Measurements from ENCODE around the gene ULBP3. TPM values are rescaled to one million over a fixed set of nuclear protein-coding genes. Genes with fewer than 3 reads are reported as not detected.

Gene ULBP3
- polyA plus RNA-seq, 1 of the 3 experiments (the other 2 are of a cell fraction): 4.6 TPM

DNA sequence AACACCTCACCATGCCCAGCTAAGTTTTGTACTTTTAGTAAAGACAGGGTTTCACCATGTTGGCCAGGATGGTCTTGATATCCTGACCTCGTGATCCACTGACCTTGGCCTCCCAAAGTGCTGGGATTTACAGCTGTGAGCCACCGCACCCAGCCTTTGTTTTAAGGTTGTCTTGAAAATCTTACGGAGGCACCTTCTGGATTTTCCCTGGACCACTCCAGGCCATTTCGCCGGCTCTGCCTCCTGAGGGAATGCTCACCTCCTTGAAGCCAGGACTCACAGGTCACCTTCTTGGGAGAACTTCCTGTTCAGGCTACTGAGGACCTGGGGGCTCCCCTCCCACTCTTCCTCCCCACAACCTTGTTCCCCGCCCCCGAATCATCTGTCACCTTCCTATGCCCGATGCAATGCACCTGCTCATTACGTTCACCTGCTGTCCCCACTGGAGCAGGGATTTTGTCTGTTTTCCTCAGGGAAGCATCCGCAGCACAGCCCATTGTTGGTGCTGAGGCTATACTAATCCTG is 24.2 kb downstream of the ULBP3 start:
- no peak for TF ChIP-seq FOXJ3 (CRISPR knock-in tag; IDR thresholded peaks at IDR 0.05)
- TF ChIP-seq JUND (IDR thresholded peaks at IDR 0.05): no peak
- TF ChIP-seq, protein P1, sequence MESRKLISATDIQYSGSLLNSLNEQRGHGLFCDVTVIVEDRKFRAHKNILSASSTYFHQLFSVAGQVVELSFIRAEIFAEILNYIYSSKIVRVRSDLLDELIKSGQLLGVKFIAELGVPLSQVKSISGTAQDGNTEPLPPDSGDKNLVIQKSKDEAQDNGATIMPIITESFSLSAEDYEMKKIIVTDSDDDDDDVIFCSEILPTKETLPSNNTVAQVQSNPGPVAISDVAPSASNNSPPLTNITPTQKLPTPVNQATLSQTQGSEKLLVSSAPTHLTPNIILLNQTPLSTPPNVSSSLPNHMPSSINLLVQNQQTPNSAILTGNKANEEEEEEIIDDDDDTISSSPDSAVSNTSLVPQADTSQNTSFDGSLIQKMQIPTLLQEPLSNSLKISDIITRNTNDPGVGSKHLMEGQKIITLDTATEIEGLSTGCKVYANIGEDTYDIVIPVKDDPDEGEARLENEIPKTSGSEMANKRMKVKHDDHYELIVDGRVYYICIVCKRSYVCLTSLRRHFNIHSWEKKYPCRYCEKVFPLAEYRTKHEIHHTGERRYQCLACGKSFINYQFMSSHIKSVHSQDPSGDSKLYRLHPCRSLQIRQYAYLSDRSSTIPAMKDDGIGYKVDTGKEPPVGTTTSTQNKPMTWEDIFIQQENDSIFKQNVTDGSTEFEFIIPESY (IDR thresholded peaks at IDR 0.05; ENCODE audit: borderline replicate concordance, low read depth): no peak
- TF ChIP-seq, protein P2, sequence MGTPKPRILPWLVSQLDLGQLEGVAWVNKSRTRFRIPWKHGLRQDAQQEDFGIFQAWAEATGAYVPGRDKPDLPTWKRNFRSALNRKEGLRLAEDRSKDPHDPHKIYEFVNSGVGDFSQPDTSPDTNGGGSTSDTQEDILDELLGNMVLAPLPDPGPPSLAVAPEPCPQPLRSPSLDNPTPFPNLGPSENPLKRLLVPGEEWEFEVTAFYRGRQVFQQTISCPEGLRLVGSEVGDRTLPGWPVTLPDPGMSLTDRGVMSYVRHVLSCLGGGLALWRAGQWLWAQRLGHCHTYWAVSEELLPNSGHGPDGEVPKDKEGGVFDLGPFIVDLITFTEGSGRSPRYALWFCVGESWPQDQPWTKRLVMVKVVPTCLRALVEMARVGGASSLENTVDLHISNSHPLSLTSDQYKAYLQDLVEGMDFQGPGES (IDR thresholded peaks at IDR 0.05; ENCODE audit: low read depth, low read length): no peak
- TF ChIP-seq, protein P3, sequence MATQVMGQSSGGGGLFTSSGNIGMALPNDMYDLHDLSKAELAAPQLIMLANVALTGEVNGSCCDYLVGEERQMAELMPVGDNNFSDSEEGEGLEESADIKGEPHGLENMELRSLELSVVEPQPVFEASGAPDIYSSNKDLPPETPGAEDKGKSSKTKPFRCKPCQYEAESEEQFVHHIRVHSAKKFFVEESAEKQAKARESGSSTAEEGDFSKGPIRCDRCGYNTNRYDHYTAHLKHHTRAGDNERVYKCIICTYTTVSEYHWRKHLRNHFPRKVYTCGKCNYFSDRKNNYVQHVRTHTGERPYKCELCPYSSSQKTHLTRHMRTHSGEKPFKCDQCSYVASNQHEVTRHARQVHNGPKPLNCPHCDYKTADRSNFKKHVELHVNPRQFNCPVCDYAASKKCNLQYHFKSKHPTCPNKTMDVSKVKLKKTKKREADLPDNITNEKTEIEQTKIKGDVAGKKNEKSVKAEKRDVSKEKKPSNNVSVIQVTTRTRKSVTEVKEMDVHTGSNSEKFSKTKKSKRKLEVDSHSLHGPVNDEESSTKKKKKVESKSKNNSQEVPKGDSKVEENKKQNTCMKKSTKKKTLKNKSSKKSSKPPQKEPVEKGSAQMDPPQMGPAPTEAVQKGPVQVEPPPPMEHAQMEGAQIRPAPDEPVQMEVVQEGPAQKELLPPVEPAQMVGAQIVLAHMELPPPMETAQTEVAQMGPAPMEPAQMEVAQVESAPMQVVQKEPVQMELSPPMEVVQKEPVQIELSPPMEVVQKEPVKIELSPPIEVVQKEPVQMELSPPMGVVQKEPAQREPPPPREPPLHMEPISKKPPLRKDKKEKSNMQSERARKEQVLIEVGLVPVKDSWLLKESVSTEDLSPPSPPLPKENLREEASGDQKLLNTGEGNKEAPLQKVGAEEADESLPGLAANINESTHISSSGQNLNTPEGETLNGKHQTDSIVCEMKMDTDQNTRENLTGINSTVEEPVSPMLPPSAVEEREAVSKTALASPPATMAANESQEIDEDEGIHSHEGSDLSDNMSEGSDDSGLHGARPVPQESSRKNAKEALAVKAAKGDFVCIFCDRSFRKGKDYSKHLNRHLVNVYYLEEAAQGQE (IDR thresholded peaks at IDR 0.05; ENCODE audit: low read depth, low read length): no peak
- no peak for TF ChIP-seq SMC3 (IDR thresholded peaks at IDR 0.05; ENCODE audit: low read depth, low read length)
- TF ChIP-seq NRF1 (IDR thresholded peaks at IDR 0.05; ENCODE audit: low read depth, low read length): no peak
- Histone ChIP-seq H3K36me3 (replicated peaks in 1 of 2; ENCODE audit: control insufficient read depth in 1 of 2, insufficient read depth in 2 of 2, low read length in 1 of 2) (no peaks in the 10 kb centered on the region), H3K9me2 (no peaks in the 10 kb centered on the region), H3K4me2 (no peak overlapping the region), H3K79me2 (ENCODE audit: insufficient read depth) (no peaks in the 10 kb centered on the region), H3K4me3 (ENCODE audit: low read depth in 2 of 2, low read length in 1 of 2) (no peak overlapping the region), H3K4me1 (ENCODE audit: control insufficient read depth in 1 of 2, insufficient read depth in 2 of 2, low read depth in 1 of 2, low read length in 1 of 2) (no peaks in the 10 kb centered on the region), H4K20me1 (ENCODE audit: insufficient read depth) (no peaks in the 10 kb centered on the region), H3K27ac (ENCODE audit: low read depth in 2 of 2, low read length in 1 of 2) (no peak overlapping the region), H3K9me3 (no peaks in the 10 kb centered on the region), H3F3A (replicated peaks; ENCODE audit: insufficient read depth) (no peaks in the 10 kb centered on the region), H2AFZ (ENCODE audit: low read depth) (no peak overlapping the region), H3K27me3 (ENCODE audit: insufficient read depth) (peaks cover 17% of the 10 kb centered on the region), H3K9ac (no peak overlapping the region)
- no peak for DNase-seq
- POLR2A ChIA-PET: no interaction called here
- 49% methylated on average over 10 of the region's 10 CpGs for whole genome bisulfite sequencing (ENCODE audit: low lambda C conversion rate)
- CTCF ChIA-PET: no interaction called here

DNA sequence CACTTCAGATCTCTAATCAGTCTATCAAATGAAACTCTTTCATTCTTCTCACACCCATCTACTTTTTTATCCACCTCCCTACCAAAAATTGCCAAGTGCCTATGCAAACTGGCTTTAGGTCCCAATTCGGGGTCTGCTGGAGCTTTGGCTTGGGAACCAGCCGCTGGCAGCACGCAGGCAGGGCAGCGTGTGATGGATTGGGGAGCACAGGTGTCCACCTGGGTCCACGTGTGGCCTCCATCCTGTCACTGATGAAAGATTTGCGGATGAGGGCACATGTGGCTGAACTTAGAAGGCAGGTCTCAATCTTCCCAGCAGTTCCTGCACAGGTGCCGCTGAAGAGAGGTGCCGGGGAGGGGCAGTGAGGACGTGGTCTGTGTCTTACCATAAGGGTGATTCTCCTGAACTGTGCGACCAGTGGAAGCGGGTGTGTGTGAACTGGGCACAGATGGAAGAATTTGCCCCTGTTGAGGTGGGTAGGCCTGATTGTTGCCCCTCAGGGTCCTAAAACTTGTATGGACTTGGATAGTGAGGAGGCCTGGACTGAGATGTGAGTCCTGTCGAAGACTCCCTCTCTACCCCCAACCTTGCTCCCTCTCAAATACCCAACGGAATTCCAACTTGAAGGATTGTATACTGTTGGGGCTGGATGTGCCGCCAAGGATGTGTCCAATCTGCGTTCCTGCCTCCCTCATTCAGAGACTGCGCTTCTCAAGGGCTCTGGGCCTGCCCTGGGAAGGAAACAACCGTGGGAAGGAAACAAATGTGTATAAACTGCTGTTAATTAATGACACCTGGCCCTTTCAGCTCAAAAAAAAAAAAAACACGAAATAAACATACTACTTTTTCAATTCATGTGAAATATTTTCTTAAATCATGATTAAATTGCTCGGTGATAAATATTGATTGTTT is 25.2 kb downstream of the ULBP3 start:
- no peak for DNase-seq
- peaks cover 24% of the 10 kb centered on the region for H3K27me3 ChIP-seq (ENCODE audit: insufficient read depth)
- H3K4me1 ChIP-seq (ENCODE audit: control insufficient read depth in 1 of 2, insufficient read depth in 2 of 2, low read depth in 1 of 2, low read length in 1 of 2): no peaks in the 10 kb centered on the region
- H2AFZ ChIP-seq (ENCODE audit: low read depth): no peak overlapping the region
- WGBS (ENCODE audit: low lambda C conversion rate): 21% methylated on average over 18 of the region's 19 CpGs
- H3F3A ChIP-seq (replicated peaks; ENCODE audit: insufficient read depth): no peaks in the 10 kb centered on the region
- no peak overlapping the region for H3K4me3 ChIP-seq (ENCODE audit: low read depth in 2 of 2, low read length in 1 of 2)
- no peaks in the 10 kb centered on the region for H3K9me3 ChIP-seq
- POLR2A ChIA-PET: no interaction called here
- CTCF ChIA-PET: no interaction called here
- H3K9ac ChIP-seq: no peak overlapping the region
- no peaks in the 10 kb centered on the region for H3K79me2 ChIP-seq (ENCODE audit: insufficient read depth)
- H3K27ac ChIP-seq (ENCODE audit: low read depth in 2 of 2, low read length in 1 of 2): no peak overlapping the region
- H4K20me1 ChIP-seq (ENCODE audit: insufficient read depth): no peaks in the 10 kb centered on the region
- H3K9me2 ChIP-seq: no peaks in the 10 kb centered on the region
- H3K36me3 ChIP-seq (replicated peaks in 1 of 2; ENCODE audit: control insufficient read depth in 1 of 2, insufficient read depth in 2 of 2, low read length in 1 of 2): no peaks in the 10 kb centered on the region
- H3K4me2 ChIP-seq: no peak overlapping the region
- TF ChIP-seq MXI1 (IDR thresholded peaks at IDR 0.05; ENCODE audit: low read depth, low read length) (no peak), ELF1 (IDR thresholded peaks at IDR 0.05) (no peak), RCOR1 (IDR thresholded peaks at IDR 0.05; ENCODE audit: low read length) (no peak), EZH2phosphoT487 (IDR thresholded peaks at IDR 0.05; ENCODE audit: borderline replicate concordance, low read depth) (no peak), RFX5 (IDR thresholded peaks at IDR 0.05; ENCODE audit: low read length) (no peak)
- TF ChIP-seq, protein P4, sequence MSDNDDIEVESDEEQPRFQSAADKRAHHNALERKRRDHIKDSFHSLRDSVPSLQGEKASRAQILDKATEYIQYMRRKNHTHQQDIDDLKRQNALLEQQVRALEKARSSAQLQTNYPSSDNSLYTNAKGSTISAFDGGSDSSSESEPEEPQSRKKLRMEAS (IDR thresholded peaks at IDR 0.05; ENCODE audit: low read depth): no peak
- TF ChIP-seq, protein P5, sequence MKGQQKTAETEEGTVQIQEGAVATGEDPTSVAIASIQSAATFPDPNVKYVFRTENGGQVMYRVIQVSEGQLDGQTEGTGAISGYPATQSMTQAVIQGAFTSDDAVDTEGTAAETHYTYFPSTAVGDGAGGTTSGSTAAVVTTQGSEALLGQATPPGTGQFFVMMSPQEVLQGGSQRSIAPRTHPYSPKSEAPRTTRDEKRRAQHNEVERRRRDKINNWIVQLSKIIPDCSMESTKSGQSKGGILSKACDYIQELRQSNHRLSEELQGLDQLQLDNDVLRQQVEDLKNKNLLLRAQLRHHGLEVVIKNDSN (IDR thresholded peaks at IDR 0.05; ENCODE audit: borderline replicate concordance, low read depth): no peak
